K562 (cell line): ENCODE data around the gene SPTAN1.

Source experiments
- BRCA1 ChIP-seq, 2 experiments: fragments of 450-650 bp in 1 of 2; sonication (generic) in 1 of 2; formaldehyde crosslinking in 1 of 2; IDR thresholded peaks; 2 replicates each; pipeline versions ENCODE4 v1.5.0 to v1.6.1; 2017 to 2020; ENCODE audit warnings: mild to moderate bottlenecking in 1 of 2, missing genetic modification reagents in 1 of 2
- FOSL1 ChIP-seq: fragments of 200-800 bp; sonication (Bioruptor generic); conservative IDR thresholded peaks from 2 replicates; pipeline ENCODE4 v1.6.1; 2016; ENCODE audit warnings: missing genetic modification characterization, missing compliant biosample characterization
- KLF13 ChIP-seq: fragments of 450-650 bp; IDR thresholded peaks from 2 replicates; pipeline ENCODE4 v1.6.1; 2016; ENCODE audit warnings: missing genetic modification characterization, low read depth, mild to moderate bottlenecking, missing compliant biosample characterization, moderate library complexity, borderline replicate concordance
- POLR2AphosphoS5 ChIP-seq: IDR thresholded peaks from 2 replicates; pipeline ENCODE4 v1.6.1; 2011; ENCODE audit warnings: mild to moderate bottlenecking, low read depth, low read length, moderate library complexity; ENCODE audit not compliant: control insufficient read depth, insufficient read depth
- STAG1 ChIP-seq: sonication (generic); formaldehyde crosslinking; IDR thresholded peaks from 2 replicates; pipeline ENCODE4 v1.5.0; 2020; ENCODE audit warnings: missing genetic modification reagents, borderline replicate concordance
- TBP ChIP-seq: optimal IDR thresholded peaks from 2 replicates; pipeline ENCODE3; 2011; ENCODE audit warnings: low read depth, low read length, improper control_type of control experiment
- TGIF2 ChIP-seq: sonication (generic); formaldehyde crosslinking; IDR thresholded peaks from 2 replicates; pipeline ENCODE4 v1.8.1; 2022; ENCODE audit warnings: mild to moderate bottlenecking, missing genetic modification reagents, moderate library complexity
- U2AF1 ChIP-seq: fragments of 200-400 bp; formaldehyde crosslinking; optimal IDR thresholded peaks from 2 replicates; pipeline ENCODE3; 2017; ENCODE audit warnings: mild to moderate bottlenecking, low read depth, low read length, moderate library complexity
- ZNF121 ChIP-seq: sonication (generic); formaldehyde crosslinking; conservative IDR thresholded peaks from 2 replicates; pipeline ENCODE4 v1.8.0; 2022; ENCODE audit warnings: missing genetic modification reagents
- ZNF561 ChIP-seq: fragments of 450-650 bp; formaldehyde crosslinking; conservative IDR thresholded peaks from 2 replicates; pipeline ENCODE4 v1.4.0; 2020; ENCODE audit warnings: mild to moderate bottlenecking, moderate library complexity
- TF ChIP-seq, protein P1 (sequence below): fragments of 200-800 bp; sonication (Bioruptor generic); IDR thresholded peaks from 2 replicates; pipeline ENCODE4 v1.6.1; 2017; ENCODE audit warnings: missing genetic modification characterization, missing compliant biosample characterization
- TF ChIP-seq, protein P2 (sequence below): IDR thresholded peaks from 2 replicates; pipeline ENCODE4 v1.6.1; 2016; ENCODE audit warnings: missing genetic modification characterization, missing compliant biosample characterization
- TF ChIP-seq, protein P3 (sequence below): sonication (generic); formaldehyde crosslinking; IDR thresholded peaks from 2 replicates; pipeline ENCODE4 v1.8.1; 2023; ENCODE audit warnings: mild to moderate bottlenecking, missing genetic modification reagents

DNA sequence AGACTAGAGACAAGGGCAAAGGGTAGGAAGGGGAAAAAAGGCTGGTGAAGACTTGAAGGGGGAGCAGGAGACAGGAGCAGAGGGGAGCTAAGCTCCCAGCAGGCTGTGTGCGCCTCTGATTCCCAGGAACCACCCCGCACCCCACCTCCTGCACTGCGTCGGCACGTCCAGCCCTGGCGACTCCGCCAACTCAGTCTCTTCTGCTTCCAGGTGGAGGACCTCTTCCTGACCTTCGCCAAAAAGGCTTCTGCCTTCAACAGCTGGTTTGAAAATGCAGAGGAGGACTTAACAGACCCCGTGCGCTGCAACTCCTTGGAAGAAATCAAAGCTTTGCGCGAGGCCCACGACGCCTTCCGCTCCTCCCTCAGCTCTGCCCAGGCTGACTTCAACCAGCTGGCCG, 73.8 kb downstream of the SPTAN1 start:
- TF ChIP-seq FOSL1 (tag) (no peak), STAG1 (no peak), BRCA1 (IDR thresholded peaks at IDR 0.05) (no peak), BRCA1 (CRISPR knock-in tag; IDR thresholded peaks at IDR 0.05) (no peak), POLR2AphosphoS5 (no peak), ZNF121 (CRISPR knock-in tag) (no peak), TGIF2 (no peak), ZNF561 (no peak), KLF13 (tag) (no peak), TBP (no peak), U2AF1 (no peak)
- TF ChIP-seq, protein P1, sequence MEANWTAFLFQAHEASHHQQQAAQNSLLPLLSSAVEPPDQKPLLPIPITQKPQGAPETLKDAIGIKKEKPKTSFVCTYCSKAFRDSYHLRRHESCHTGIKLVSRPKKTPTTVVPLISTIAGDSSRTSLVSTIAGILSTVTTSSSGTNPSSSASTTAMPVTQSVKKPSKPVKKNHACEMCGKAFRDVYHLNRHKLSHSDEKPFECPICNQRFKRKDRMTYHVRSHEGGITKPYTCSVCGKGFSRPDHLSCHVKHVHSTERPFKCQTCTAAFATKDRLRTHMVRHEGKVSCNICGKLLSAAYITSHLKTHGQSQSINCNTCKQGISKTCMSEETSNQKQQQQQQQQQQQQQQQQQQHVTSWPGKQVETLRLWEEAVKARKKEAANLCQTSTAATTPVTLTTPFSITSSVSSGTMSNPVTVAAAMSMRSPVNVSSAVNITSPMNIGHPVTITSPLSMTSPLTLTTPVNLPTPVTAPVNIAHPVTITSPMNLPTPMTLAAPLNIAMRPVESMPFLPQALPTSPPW = no peak
- TF ChIP-seq, protein P2, sequence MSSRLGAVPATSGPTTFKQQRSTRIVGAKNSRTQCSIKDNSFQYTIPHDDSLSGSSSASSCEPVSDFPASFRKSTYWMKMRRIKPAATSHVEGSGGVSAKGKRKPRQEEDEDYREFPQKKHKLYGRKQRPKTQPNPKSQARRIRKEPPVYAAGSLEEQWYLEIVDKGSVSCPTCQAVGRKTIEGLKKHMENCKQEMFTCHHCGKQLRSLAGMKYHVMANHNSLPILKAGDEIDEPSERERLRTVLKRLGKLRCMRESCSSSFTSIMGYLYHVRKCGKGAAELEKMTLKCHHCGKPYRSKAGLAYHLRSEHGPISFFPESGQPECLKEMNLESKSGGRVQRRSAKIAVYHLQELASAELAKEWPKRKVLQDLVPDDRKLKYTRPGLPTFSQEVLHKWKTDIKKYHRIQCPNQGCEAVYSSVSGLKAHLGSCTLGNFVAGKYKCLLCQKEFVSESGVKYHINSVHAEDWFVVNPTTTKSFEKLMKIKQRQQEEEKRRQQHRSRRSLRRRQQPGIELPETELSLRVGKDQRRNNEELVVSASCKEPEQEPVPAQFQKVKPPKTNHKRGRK (tag) = no peak
- TF ChIP-seq, protein P3, sequence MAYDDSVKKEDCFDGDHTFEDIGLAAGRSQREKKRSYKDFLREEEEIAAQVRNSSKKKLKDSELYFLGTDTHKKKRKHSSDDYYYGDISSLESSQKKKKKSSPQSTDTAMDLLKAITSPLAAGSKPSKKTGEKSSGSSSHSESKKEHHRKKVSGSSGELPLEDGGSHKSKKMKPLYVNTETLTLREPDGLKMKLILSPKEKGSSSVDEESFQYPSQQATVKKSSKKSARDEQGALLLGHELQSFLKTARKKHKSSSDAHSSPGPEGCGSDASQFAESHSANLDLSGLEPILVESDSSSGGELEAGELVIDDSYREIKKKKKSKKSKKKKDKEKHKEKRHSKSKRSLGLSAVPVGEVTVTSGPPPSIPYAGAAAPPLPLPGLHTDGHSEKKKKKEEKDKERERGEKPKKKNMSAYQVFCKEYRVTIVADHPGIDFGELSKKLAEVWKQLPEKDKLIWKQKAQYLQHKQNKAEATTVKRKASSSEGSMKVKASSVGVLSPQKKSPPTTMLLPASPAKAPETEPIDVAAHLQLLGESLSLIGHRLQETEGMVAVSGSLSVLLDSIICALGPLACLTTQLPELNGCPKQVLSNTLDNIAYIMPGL = no peak
